Measurements from ENCODE around the gene FSD1L.

DNA sequence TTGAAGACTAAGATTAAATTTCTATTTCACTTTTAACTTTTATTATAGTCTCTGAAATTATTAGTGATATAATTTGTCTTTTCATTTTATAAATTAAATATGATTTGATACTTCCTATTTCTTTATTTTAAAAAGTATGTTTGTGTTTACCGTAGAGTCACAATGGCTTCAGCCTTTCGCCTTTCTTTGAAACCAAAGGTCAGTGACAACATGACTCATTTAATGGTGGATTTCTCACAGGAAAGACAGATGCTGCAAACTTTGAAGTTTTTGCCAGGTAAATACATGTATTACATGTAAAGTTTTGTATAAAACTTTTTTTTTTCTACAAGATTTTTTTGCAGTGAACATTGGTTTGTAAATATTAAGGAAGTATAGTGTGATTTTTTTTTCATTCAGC is 36.4 kb downstream of the FSD1L start:
- no peak for TF ChIP-seq POLR2A (IDR thresholded peaks at IDR 0.05; ENCODE audit: low read depth, low read length)
- no peak for TF ChIP-seq TAF1 (IDR thresholded peaks at IDR 0.05; ENCODE audit: low read depth, low read length)
